DOHH2 (cell line): ENCODE measurements around the gene C19orf53.

Experiments
- CTCF ChIP-seq: fragments of 200-600 bp; sonication (generic); IDR thresholded peaks from one replicate; pipeline ENCODE4 v1.5.1; 2014; ENCODE audit warnings: antibody characterized with exemption, mild to moderate bottlenecking, low read depth, low read length; ENCODE audit not compliant: poor library complexity, severe bottlenecking
- EZH2phosphoT487 ChIP-seq: fragments of 200-600 bp; sonication (generic); IDR thresholded peaks from 2 replicates; pipeline ENCODE4 v1.6.1; 2017; ENCODE audit warnings: borderline replicate concordance, mild to moderate bottlenecking, antibody characterized with exemption, low read length, moderate library complexity, mixed read lengths

GRCh38 chr19:13827656-13828055 lies 53.4 kb downstream of the C19orf53 start:
- TF ChIP-seq CTCF (no peak), EZH2phosphoT487 (no peak)
